Cardiac septum (tissue), 1 donor: Measurements from ENCODE around the gene TOP1. TPM values are rescaled to one million over a fixed set of nuclear protein-coding genes. Genes with fewer than 3 reads are reported as not detected.
"Not testable (repeated sequence)": the region's sequence is repeated elsewhere in the genome, so short reads cannot be mapped to it uniquely, and the experiment has no call there.

ENCODE experiments used
- DNase-seq: peaks from one replicate; pipeline ENCODE4 v3.0.0-alpha.2; 2020; ENCODE audit warnings: low spot score
- intact Hi-C: fragments of 100-400 bp; cut with DNase I; formaldehyde crosslinking; loops from one replicate; pipeline ENCODE4 v1.14.0; 2022
- total RNA-seq: library from RNA; stranded (reverse); fragmentation: NEBNext Ultra II Directional; extraction: Animal tissue kit (Norgen Biotek cat#: 25700); gene quantifications from one replicate; pipeline ENCODE4 v1.2.1, GENCODE V29; 2021
- donor health status: DM: no; HTN: no; CAD: no.

Gene TOP1
- total RNA-seq, 1 donor from 2014 or later: 23.5 TPM

GRCh38 chr20:41003143-41003935, 25.3 kb upstream of the TOP1 start:
- DNase-seq: peak; percentile 79
- intact Hi-C loops: no loop called here

DNA sequence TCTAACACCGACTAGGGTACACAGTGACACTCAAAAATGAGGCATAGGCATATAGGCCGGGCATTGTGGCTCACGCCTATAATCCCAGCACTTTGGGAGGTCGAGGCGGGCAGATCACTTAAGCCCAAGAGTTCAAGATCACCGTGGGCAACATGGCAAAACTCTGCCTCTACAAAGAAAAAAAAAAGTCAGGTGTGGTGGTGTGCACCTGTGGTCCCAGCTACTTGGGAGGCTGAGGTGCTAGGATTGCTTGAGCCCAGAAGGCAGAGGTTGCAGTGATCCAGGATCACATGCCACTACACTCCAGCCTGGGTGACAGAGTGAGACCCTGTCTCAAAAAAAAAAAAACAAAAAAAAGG, 24.7 kb upstream of the TOP1 start:
- intact Hi-C loops, DNase-seq: not testable (repeated sequence)

- no peak for DNase-seq
- intact Hi-C loops: no loop called here
Observed at GRCh38 chr20:41004531-41005360, 23.9 kb upstream of the TOP1 start.

DNA sequence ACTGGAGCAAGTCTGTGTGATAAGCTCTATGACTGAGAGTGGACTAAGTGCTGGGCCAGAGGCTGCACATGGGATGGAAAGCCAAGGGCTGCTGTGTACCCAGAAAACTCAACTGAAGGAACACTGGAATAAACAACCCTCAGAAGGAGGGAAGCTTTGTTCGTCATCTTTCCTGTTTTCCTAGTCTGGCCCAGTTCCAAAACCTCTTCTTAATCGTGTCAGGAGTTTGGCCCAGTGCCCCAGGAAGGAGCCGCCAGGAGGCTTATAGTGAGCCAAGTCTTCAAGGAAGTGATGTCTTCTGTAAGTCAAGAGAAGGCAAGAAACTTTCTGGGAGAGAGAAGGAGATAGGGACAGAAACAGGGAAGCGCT, 23.3 kb upstream of the TOP1 start:
- intact Hi-C loops: no loop called here
- DNase-seq: peak; percentile 83

DNA sequence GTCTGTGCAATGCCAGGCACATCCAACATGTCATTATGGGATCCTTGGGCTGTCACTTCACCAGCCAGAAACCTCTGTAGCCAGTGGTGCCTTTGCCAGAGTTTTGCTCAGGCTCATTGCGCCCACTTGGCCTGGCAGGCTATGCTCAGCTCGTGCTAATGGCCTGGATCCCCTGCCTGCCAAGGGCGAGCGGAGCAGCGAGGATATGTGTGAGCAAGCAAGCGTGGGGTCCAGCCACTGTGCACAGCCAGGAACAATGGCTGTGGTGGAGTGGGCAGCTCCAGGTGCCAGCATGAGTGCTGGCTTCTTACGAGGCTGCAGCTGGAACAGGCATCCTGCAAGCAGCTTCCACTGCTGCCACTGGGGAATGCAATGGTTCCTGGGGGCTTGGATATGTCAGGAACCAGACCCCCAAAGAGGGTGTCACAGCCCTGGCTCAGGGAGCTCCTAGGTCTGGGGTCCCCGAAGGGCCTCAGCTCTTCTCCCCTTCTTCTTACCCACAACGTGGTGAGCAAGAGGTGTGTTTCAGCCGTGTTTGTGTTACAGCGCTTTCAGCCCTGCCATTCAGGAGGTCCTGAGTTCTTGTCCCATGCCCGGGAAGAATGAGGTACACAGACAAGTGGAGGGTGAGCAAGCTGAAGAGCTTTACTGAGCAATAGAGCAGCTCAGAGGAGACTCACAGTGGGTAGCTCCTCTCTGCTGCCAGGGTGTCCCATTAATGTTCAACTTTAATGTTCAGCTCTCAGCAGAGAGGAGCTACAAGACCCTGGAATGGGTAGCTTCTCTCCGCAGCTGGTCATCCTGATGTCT, 22.3 kb upstream of the TOP1 start:
- intact Hi-C loops: no loop called here

DNA sequence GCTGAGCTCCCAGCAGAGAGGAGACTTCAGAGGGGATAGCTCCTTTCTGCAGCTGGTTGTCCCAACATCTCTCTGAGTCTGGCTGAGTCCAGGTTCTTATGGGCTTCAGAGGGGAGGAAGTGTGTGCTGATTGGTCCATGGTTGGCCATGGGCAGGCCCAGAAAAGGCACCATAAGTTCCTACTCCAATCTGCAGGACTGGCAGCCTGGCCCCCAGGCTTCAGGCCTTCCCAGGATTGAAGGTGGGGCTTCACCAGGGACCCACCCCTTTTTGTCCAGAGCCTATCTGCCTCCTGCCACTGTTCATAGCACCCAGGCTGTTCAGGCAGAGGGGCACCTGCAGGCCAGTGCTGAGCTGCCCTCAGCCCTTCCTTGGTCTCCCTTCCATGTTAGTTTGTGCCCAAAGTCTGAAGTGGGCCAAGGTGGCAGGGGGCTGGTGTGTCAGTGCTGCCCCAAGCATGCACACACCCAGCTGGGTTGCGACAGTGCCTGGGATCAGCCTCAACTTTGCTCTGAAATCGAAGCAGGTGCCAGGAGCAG, 21.6 kb upstream of the TOP1 start:
- intact Hi-C loops: no loop called here
- DNase-seq: no peak

More for the DNA sequence above, 22.3 kb upstream of the TOP1 start:
- no peak for DNase-seq

- intact Hi-C loops: no loop called here
- no peak for DNase-seq
Observed at GRCh38 chr20:41007481-41007880, 21.1 kb upstream of the TOP1 start.

DNA sequence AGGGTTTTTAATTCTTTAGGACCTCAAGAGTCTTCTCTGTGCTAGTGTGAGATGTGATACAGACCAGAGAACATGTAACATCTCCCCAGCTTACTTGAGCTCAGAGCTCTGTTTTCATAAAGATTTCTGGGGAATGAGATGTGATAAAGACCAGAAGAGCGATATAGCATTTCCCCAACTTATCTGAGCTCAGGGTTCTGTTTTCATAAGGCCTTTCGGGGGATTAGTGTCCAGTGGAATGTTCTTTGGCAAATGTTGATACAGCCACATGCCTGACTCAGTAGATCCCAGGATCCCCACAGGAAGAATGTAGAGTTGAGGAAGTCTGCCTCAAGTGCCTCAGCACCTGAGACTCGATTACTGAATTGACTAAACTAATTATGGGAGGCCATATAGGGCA, 18.7 kb upstream of the TOP1 start:
- DNase-seq: no peak
- intact Hi-C loops: no loop called here

- intact Hi-C loops: no loop called here
- DNase-seq: no peak
Observed at GRCh38 chr20:41011551-41012067, 17.0 kb upstream of the TOP1 start.

- intact Hi-C loops: no loop called here
- no peak for DNase-seq
Observed at GRCh38 chr20:41014561-41015088, 14.0 kb upstream of the TOP1 start.

DNA sequence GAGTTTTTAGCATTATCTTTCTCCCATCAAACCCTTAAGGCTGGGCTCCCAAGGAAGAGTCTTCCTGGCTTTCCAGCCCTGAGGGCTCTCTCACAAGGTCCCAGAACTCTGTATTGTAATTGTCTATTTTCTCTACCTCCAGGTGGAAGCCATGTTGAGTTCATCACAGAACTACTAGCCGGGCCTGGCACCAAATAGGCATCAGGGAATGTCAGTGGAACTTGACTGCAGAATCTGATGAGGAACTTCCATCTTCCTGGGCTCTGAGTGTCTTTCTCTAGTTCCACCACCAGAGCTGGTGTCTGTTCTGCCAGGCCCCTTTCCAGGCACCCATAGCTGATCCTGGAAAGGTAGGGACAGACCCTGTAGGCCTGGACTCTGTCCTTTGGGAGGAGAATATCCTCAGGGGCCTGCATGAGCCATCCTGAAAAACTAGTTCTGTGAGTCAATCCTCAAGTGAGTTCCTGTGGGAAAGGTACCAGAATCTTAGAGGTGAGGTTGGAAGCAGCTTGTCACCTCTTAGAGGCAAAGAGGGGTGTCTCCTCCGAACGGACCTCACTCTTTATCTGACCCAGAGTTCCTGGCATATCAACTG, 11.1 kb upstream of the TOP1 start:
- DNase-seq: no peak
- intact Hi-C loops: no loop called here

- no peak for DNase-seq
- intact Hi-C loops: no loop called here
Observed at GRCh38 chr20:41018153-41018552, 10.5 kb upstream of the TOP1 start.

GRCh38 chr20:41023549-41023948, 5.1 kb upstream of the TOP1 start:
- intact Hi-C loops: no loop called here
- no peak for DNase-seq

DNA sequence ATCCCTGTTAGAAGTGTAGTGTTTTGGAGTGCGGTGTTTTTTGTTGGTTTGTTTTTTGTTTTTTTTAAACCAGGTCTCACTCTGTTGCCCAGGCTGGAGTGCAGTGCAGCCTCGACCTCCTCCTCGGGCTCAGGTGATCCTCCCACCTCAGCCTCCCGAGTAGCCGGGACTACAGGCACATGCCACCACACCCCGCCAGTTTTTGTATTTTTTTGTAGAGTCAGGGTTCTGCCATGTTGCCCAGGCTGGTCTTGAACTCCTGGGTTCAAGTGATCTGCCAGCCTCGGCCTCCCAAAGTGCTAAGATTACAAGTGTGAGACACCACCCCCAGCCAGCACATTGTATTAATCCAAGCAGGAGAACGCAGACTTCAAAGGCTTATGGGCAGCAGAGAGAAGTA, 1.3 kb upstream of the TOP1 start:
- intact Hi-C loops: loop anchor here (5.0 kb wide), 1 partner anchor 50 kb away; no protein-coding TSS in a partner anchor
- DNase-seq: no peak

DNA sequence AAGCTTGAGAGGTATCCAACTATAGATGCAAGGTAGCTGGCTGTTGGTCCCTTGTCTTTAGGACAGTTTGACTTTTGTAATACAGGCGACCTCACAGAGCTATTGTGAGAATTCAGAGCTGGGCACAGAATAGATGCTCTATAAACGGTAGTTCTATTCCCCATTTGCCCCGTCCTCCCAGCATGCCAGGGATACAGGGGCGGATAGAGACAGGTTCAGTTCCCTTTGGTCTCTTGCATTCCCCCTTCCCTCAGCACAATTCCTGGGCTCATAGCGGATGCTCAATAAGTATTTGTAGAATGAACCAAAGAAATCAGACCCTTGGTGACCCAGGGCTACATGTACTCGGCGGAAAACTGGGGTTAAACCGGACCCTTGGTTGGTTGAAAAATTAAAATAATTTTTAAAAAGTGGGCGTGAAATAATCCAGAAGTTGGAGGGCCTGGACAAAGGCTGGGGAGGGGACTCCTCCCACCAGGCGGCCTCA, 707 bp upstream of the TOP1 start:
- intact Hi-C loops: loop anchor here (5.0 kb wide), 1 partner anchor 49 kb away; no protein-coding TSS in a partner anchor
- DNase-seq: no peak

GRCh38 chr20:41029150-41029901, 704 bp downstream of the TOP1 start:
- intact Hi-C loops: loop anchor here (5.0 kb wide), 1 partner anchor 48 kb away; no protein-coding TSS in a partner anchor
- peak; percentile 79 for DNase-seq

- intact Hi-C loops: no loop called here
- DNase-seq: no peak
Observed at GRCh38 chr20:41030061-41030460, 1.4 kb downstream of the TOP1 start.
